HG03457 (cell line): ENCODE data around the gene IGFL2.
"Not testable (repeated sequence)": the region's sequence is repeated elsewhere in the genome, so short reads cannot be mapped to it uniquely, and the experiment has no call there.

Experiments used
- ATAC-seq: cut with Tn5 transposase; IDR thresholded peaks from one replicate; pipeline ENCODE4 v1.9.1; 2021; ENCODE audit warnings: moderate number of reproducible peaks; ENCODE audit not compliant: unreplicated experiment

IGFL2 gene

GRCh38 chr19:46186717-46187101, 38.7 kb downstream of the IGFL2 start:
- ATAC-seq = no peak

- no peak for ATAC-seq
Observed at GRCh38 chr19:46189971-46190888, 42.2 kb downstream of the IGFL2 start.

GRCh38 chr19:46191356-46191755, 43.3 kb downstream of the IGFL2 start:
- ATAC-seq = no peak

- no peak for ATAC-seq
Observed at GRCh38 chr19:46191972-46192371, 43.9 kb downstream of the IGFL2 start.

GRCh38 chr19:46192626-46192991, 44.6 kb downstream of the IGFL2 start:
- ATAC-seq = not testable (repeated sequence)

GRCh38 chr19:46192992-46193650, 45.1 kb downstream of the IGFL2 start:
- ATAC-seq = no peak

GRCh38 chr19:46193678-46194077, 45.6 kb downstream of the IGFL2 start:
- no peak for ATAC-seq

- ATAC-seq = no peak
Observed at GRCh38 chr19:46195104-46195503, 47.1 kb downstream of the IGFL2 start.

GRCh38 chr19:46195919-46196318, 47.9 kb downstream of the IGFL2 start:
- ATAC-seq = not testable (repeated sequence)

GRCh38 chr19:46196410-46197124, 48.5 kb downstream of the IGFL2 start:
- no peak for ATAC-seq

GRCh38 chr19:46197314-46198070, 49.5 kb downstream of the IGFL2 start:
- ATAC-seq = no peak

GRCh38 chr19:46198756-46199155, 50.7 kb downstream of the IGFL2 start:
- no peak for ATAC-seq

GRCh38 chr19:46201454-46202310, 53.6 kb downstream of the IGFL2 start:
- ATAC-seq = no peak

GRCh38 chr19:46202426-46202825, 54.4 kb downstream of the IGFL2 start:
- no peak for ATAC-seq

GRCh38 chr19:46202872-46203860, 55.1 kb downstream of the IGFL2 start:
- no peak for ATAC-seq

GRCh38 chr19:46204008-46204407, 56.0 kb downstream of the IGFL2 start:
- no peak for ATAC-seq

GRCh38 chr19:46205183-46205984, 57.3 kb downstream of the IGFL2 start:
- ATAC-seq = no peak

- no peak for ATAC-seq
Observed at GRCh38 chr19:46206176-46206575, 58.1 kb downstream of the IGFL2 start.
